Measurements from ENCODE around the gene CPNE5. TPM values are rescaled to one million over a fixed set of nuclear protein-coding genes. Genes with fewer than 3 reads are reported as not detected.
A peak's percentile ranks its signal among the peaks of the same experiment; 100 is the strongest.

CPNE5 gene
- total RNA-seq, 1 donor from 2014 or later: not detected

DNA sequence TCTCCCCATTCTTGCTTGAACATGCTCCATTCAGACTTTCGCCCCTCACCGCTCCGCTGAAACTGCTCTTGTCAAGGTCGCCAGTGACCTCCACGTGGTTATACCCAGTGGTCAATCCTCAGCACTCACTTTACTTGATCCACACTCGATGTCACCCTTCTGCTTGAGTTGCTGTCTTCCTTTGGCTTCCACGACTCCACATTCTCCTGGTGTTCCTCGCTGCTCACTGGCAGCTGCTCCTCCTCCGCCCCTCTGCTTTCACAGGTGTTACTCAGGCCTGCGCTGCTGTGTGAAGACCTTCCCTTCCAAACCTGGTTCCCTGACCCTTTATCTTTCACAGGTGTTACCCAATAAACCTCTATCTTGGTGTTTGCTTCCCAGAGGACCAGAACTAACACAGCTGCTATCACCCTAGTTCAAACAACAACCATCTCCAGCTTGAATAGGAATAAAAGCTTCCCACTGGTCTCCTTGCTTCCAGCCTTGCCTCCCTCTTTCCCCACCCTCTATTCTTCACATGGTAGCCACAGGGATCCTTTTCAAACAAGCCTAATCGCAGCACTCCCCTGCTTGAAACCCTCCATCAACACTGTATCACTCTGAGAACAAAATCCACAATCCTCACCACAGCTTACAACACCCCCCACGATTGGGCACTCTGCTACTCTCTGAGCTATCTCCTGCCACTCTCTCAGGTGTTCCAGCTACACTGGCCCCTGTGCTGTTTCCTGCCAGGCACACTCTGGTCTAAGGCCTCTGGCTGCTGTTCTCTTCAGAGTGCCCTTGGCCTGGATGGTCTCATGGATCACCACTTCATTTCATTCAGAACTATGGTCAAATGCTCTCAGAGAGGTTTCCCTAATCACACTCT, 24.7 kb upstream of the CPNE5 start:
- Histone ChIP-seq H3K79me2 (ENCODE audit: low read depth) (peaks cover 92% of the 10 kb centered on the region), H3K9me3 (ENCODE audit: low read depth) (no peaks in the 10 kb centered on the region), H3K4me2 (peak overlapping the region; percentile 62), H3K4me1 (peaks cover 20% of the 10 kb centered on the region), H3F3A (ENCODE audit: low read depth) (peaks cover 15% of the 10 kb centered on the region), H3K9ac (peak overlapping the region; percentile 50), H4K20me1 (ENCODE audit: low read depth) (peaks cover 80% of the 10 kb centered on the region), H3K4me3 (peak overlapping the region; percentile 7), H3K27ac (no peak overlapping the region), H3K27me3 (no peaks in the 10 kb centered on the region), H3K36me3 (peaks cover 8% of the 10 kb centered on the region), H2AFZ (replicated peaks) (no peak overlapping the region)
- TF ChIP-seq EZH2phosphoT487 (IDR thresholded peaks at IDR 0.05): no peak
- TF ChIP-seq, protein P1, sequence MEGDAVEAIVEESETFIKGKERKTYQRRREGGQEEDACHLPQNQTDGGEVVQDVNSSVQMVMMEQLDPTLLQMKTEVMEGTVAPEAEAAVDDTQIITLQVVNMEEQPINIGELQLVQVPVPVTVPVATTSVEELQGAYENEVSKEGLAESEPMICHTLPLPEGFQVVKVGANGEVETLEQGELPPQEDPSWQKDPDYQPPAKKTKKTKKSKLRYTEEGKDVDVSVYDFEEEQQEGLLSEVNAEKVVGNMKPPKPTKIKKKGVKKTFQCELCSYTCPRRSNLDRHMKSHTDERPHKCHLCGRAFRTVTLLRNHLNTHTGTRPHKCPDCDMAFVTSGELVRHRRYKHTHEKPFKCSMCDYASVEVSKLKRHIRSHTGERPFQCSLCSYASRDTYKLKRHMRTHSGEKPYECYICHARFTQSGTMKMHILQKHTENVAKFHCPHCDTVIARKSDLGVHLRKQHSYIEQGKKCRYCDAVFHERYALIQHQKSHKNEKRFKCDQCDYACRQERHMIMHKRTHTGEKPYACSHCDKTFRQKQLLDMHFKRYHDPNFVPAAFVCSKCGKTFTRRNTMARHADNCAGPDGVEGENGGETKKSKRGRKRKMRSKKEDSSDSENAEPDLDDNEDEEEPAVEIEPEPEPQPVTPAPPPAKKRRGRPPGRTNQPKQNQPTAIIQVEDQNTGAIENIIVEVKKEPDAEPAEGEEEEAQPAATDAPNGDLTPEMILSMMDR (IDR thresholded peaks at IDR 0.05): no peak
- TF ChIP-seq EZH2 (IDR thresholded peaks at IDR 0.05): no peak
- peaks cover 2% of the 10 kb centered on the region for H3K27me3 Mint-ChIP-seq (ENCODE audit: insufficient read depth, low read depth)
- H3K36me3 Mint-ChIP-seq: peaks cover 35% of the 10 kb centered on the region
- peaks cover 16% of the 10 kb centered on the region for H3K4me1 Mint-ChIP-seq
- H3K4me3 Mint-ChIP-seq: peak overlapping the region; percentile 5
- peak; percentile 22 for DNase-seq (ENCODE audit: low spot score)
- H3K9me3 Mint-ChIP-seq: no peaks in the 10 kb centered on the region
- H3K27ac Mint-ChIP-seq: no peak overlapping the region

DNA sequence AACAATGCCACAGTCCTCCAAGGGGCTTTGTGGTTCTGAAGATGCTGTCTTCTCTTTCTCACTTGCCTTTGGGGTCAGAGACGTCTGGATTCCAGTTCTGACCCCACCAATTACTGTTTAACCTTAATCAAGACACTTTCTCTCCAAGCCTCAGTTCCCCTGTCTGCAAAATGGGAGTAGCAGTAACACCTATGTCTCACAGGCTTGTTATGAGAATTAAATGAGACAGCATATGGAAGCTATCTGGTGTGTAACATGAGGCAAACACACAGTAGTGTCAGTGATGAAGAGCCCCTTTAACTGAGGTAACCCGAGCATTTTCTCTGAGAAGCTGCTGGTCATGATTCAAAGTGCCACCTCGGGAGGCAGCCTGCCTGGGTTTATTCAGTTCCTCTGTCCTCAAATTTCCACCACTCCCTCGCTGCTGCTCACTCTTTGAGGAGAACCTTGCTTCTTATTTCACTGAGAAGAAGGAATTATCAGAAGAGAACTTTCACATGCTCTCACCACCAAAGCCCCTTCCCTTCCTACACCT, 23.7 kb upstream of the CPNE5 start:
- TF ChIP-seq EZH2phosphoT487 (IDR thresholded peaks at IDR 0.05): no peak
- TF ChIP-seq EZH2 (IDR thresholded peaks at IDR 0.05): no peak
- TF ChIP-seq, protein P1 (IDR thresholded peaks at IDR 0.05): no peak
- peaks cover 15% of the 10 kb centered on the region for H3F3A ChIP-seq (ENCODE audit: low read depth)
- H2AFZ ChIP-seq (replicated peaks): no peak overlapping the region
- Mint-ChIP-seq H3K4me3 (no peak overlapping the region), H3K9me3 (no peaks in the 10 kb centered on the region), H3K27ac (no peak overlapping the region), H3K36me3 (peaks cover 38% of the 10 kb centered on the region), H3K4me1 (peaks cover 21% of the 10 kb centered on the region), H3K27me3 (ENCODE audit: insufficient read depth, low read depth) (peaks cover 2% of the 10 kb centered on the region)
- H3K9me3 ChIP-seq (ENCODE audit: low read depth): no peaks in the 10 kb centered on the region
- no peak overlapping the region for H3K4me2 ChIP-seq
- peaks cover 5% of the 10 kb centered on the region for H3K36me3 ChIP-seq
- H3K4me3 ChIP-seq: no peak overlapping the region
- peaks cover 83% of the 10 kb centered on the region for H4K20me1 ChIP-seq (ENCODE audit: low read depth)
- no peak for DNase-seq (ENCODE audit: low spot score)
- H3K4me1 ChIP-seq: peaks cover 20% of the 10 kb centered on the region
- H3K79me2 ChIP-seq (ENCODE audit: low read depth): peaks cover 92% of the 10 kb centered on the region
- H3K9ac ChIP-seq: no peak overlapping the region
- no peaks in the 10 kb centered on the region for H3K27me3 ChIP-seq
- H3K27ac ChIP-seq: no peak overlapping the region

DNA sequence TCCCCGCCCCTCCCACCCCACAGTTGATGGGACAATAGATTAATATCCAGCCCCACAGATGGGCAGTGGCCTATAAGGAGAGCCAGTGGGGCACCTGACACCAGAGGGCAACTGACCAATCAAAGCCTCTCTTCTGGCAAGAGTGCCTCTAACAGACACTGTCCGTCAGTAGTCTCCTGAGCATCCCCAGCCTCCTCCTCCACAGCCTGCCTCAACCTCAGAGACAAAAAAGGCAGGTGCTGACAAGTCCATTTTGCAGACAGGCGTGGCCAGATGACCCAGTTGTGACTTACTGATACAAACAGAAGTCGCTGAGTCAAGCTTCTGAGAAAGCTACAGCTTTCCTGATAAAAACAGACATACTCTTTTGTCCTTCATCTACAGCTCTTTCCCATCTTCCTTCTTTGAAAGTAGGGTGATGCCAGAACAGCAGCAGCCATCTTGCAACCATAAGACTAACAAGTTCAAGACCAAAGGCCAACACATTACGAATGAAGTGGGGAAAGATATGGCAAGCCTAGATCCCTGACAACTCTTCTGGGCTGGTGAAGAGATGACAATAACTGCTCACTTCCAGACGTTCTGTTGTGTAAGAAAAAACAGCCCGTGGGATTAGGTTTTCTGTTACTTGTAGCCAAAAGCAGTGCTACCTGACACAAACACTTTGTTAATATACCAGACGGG, 23.1 kb upstream of the CPNE5 start:
- H3K27me3 Mint-ChIP-seq (ENCODE audit: insufficient read depth, low read depth): peaks cover 2% of the 10 kb centered on the region
- no peak overlapping the region for H3K9ac ChIP-seq
- H3K4me3 ChIP-seq: no peak overlapping the region
- H3K27ac Mint-ChIP-seq: no peak overlapping the region
- peaks cover 17% of the 10 kb centered on the region for H3K4me1 Mint-ChIP-seq
- H3K4me2 ChIP-seq: no peak overlapping the region
- H3K27me3 ChIP-seq: no peaks in the 10 kb centered on the region
- H3F3A ChIP-seq (ENCODE audit: low read depth): peaks cover 15% of the 10 kb centered on the region
- H3K9me3 ChIP-seq (ENCODE audit: low read depth): no peaks in the 10 kb centered on the region
- peaks cover 34% of the 10 kb centered on the region for H3K36me3 Mint-ChIP-seq
- peaks cover 16% of the 10 kb centered on the region for H3K4me1 ChIP-seq
- peaks cover 82% of the 10 kb centered on the region for H4K20me1 ChIP-seq (ENCODE audit: low read depth)
- no peak for DNase-seq (ENCODE audit: low spot score)
- no peak overlapping the region for H2AFZ ChIP-seq (replicated peaks)
- no peak overlapping the region for H3K4me3 Mint-ChIP-seq
- H3K36me3 ChIP-seq: peaks cover 3% of the 10 kb centered on the region
- TF ChIP-seq EZH2 (IDR thresholded peaks at IDR 0.05): no peak
- TF ChIP-seq EZH2phosphoT487 (IDR thresholded peaks at IDR 0.05): no peak
- TF ChIP-seq, protein P1 (IDR thresholded peaks at IDR 0.05): no peak
- no peaks in the 10 kb centered on the region for H3K9me3 Mint-ChIP-seq
- H3K27ac ChIP-seq: no peak overlapping the region
- H3K79me2 ChIP-seq (ENCODE audit: low read depth): peaks cover 92% of the 10 kb centered on the region
